Islet of Langerhans (tissue), 1 donor: ENCODE results near the gene B3GNT7.
"Not testable (repeated sequence)": the region's sequence is repeated elsewhere in the genome, so short reads cannot be mapped to it uniquely, and the experiment has no call there.

Experiments used
- FAIRE-seq: peaks from one replicate; lab custom pipeline; 2011; peaks lifted over from hg19 to GRCh38; lab: Jason Lieb, UNC

Gene B3GNT7

DNA sequence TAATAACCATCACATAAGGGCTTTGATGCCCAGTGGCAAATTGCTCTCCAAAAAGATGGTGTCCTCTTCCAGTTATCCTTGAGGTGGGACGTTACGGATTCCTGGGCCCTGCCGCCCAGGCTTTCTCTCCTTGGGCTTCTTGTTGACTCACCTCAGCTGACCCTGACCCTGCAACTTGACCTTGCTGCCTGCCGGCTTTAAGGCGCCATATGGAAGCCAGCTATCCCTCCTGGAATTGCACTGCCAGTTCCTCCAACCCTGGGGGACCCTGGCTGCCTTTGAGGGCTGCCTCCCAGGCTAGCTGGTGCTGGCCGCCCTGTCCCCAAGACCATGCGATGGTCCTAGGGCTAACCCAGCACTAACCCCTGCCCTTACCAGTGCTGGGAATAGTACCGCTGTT lies 28.3 kb upstream of the B3GNT7 start:
- no peak for FAIRE-seq

DNA sequence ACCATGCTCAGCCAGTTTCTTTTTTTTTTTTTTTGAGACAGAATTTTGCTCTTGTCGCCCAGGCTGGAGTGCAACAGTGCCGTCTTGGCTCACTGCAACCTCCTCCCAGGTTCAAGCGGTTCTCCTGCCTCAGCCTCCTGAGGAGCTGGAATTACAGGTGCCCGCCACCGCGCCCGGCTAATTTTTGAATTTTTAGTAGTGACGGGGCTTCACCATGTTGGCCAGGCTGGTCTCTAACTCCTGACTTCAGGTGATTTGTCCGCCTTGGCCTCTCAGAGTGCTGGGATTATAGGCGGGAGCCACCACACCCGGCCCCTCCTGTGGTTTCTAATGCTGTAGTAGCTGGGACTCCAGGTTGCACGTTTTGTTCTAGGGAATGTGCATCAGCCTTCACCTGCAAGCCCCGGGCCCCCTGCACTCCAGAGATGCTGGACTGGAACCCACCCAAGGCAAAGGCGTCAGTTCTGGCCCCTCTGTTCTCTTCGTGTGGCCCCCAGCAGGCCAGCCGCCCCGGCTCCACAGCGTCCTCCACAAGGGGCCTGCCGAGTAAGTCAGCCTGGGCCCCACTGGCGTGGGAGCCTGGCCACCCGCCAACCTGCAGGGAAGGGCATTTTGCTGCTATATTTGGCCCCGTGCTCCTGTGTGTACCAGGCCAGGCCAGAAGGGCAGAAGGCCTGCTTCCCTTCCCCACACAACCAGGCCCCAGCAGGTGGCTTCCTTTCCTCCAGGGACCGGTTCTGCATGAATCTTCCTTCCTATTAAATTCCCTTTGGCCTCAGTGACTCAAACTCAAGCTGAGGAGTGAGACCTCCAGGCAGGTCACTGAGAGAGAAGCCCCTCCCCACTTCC lies 25.7 kb upstream of the B3GNT7 start:
- no peak for FAIRE-seq

DNA sequence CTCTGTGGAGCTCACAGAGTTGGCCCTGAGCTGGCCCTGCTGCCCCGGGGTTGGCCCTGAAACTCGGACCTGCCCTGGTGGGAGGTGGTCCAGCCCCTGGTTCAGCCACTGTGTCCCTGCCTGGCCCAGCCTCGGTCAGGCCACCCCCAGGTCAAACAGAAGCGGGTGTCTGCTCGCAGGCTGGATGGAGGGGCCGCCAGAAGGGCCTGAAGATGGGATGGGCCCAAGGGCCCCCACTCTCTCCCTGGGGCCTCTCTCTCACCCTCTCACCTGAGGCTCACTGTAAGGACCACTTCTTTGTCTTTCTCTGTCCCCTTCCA lies 25.1 kb upstream of the B3GNT7 start:
- FAIRE-seq = no peak

DNA sequence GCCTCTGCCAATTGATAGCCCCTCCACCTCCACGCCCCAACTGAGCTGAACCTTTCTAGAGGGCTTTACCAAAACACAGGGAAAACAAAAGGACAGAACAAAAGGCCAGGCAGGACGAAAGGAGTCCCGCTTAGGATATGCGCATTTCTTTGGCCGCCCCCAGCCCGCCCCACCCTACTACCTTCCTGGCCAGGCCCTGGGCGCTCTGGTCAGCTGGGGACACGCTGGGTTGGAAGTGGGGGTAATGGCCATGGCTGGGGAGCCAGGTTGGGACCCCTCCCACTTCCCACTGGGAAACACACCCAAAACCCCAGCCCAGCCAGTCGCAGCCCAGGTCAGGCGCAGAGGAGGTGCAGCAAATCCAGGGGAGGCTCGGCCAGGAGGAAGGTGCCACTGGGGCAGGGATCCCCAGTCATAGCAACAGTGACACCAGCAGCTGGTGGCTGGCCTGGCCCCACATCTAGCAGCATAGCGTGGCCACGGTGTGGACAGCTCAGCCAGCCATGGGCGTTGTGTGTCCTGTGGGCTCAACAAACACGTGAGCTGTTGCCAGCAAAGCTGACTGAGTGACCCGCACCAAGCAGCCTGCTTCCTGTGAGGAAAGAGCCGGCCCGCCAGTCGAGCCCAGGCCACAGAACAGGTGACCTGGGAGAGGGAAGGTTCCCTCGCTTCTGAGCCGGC lies 24.6 kb upstream of the B3GNT7 start:
- FAIRE-seq = no peak

DNA sequence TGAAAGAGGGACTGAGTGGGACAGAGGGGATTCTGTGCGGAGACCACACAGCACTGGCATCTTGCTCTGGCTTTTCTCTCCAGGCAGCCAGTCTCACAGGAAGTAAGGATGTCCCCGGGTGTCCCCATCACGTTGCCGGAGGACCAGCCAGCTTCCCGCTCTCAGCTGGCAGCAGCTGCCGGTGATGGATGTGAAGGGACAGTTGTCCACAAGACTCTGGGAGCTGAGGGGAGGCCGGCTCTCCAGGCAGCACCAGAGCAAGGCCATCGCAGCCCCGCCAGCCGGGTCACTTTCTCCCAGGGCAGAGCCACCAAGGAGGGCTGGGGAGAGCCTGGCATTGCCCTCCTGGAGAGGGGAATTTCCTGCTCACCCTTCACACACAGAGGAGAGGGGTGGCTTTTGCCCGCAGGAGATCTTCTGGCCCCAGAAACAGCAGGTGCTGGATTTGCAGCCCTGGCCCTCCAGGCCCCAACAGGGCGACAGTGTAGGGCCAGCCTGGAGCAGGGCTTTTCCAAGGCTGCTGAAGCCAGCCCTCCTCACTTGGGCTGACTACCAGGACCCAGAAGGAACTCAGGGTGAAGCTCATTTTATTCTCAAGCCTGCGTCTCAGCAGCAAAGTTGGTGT lies 24.0 kb upstream of the B3GNT7 start:
- no peak for FAIRE-seq

- no peak for FAIRE-seq
These were observed 23.2 kb upstream of the B3GNT7 start for GRCh38 chr2:231372326-231372725.

- no peak for FAIRE-seq
These were observed 22.3 kb upstream of the B3GNT7 start for GRCh38 chr2:231373184-231373583.

DNA sequence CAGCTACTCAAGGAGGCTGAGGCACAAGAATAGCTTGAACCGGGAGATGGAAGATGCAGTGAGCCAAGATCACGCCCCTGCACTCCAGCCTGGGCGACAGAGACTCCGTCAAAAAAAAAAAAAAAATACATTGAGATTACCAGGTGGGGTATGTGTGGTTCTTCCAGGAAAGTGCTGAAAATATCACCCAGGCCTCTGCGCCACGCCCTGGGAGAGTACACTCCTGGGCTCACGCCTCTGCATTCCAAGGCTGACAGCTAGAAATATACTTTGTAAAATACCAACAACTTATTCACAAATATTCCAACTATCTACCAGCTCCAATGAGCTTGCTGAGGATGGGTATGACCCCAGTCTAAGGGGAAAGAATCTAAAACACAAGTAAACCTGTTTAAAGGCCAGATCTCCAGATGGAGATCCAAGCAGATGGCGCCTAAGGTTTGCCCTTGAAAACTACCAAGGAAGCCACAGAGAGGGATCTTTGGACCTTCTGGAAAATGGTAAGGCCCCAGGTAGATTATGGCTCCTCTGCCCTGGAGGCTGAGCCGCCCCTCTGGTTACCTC lies 21.6 kb upstream of the B3GNT7 start:
- FAIRE-seq = no peak

DNA sequence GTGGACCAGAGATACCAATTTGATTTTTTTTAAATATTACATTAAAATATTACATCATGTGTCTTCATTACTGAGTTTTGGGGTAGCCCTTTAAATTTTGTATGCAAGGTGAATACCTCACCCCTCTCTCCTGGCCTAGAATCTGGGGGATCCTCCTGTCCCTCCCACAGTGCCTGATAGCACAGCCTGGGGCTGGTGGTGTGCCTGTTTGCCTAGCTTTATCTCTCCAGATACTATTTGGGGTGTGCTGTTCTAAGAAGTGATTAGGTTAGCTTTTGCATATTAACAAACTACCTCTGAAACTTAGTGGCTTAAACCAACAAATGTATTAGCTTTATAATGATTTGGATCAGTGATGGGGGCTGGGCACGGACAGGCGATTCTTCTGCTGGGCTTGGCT lies 20.7 kb upstream of the B3GNT7 start:
- FAIRE-seq = no peak

GRCh38 chr2:231375994-231376615 lies 19.4 kb upstream of the B3GNT7 start:
- not testable (repeated sequence) for FAIRE-seq

- no peak for FAIRE-seq
These were observed 18.7 kb upstream of the B3GNT7 start for GRCh38 chr2:231376857-231377256.

GRCh38 chr2:231378026-231378722 lies 17.3 kb upstream of the B3GNT7 start:
- no peak for FAIRE-seq

- FAIRE-seq = no peak
These were observed 16.0 kb upstream of the B3GNT7 start for GRCh38 chr2:231379266-231380215.

GRCh38 chr2:231380307-231380706 lies 15.2 kb upstream of the B3GNT7 start:
- no peak for FAIRE-seq

DNA sequence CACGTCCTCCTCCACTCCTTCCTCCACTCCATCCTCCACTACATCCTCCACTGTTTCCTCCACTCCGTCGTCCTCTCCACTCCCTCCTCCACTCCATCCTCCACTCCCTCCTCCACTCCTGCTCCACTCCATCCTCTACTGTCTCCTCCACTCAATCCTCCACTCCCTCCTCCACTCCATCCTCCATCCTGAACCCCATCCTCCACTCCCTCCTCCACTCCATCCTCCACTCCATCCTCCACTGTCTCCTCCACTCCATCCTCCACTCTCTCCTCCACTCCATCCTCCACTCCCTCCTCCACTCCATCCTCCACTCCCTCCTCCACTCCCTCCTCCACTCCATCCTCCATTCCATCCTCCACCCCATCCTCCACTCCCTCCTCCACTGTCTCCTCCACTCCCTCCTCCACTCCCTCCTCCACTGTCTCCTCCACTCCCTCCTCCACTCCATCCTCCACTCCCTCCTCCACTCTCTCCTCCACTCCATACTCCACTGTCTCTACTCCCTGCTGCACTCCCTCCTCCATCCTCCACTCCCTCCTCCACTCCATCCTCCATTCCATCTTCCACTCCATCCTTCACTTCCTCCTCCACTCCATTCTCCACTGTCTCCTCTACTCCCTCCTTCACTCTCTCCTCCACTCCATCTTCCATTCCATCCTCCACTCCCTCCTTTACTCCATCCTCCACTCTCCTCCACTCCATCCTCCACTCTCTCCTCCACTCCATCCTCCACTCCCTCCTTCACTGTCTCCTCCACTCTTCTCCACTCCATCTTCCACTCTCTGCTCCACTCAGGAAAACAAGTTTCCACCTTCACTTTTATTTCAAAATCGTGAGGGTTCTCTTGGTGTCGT lies 14.3 kb upstream of the B3GNT7 start:
- no peak for FAIRE-seq

- FAIRE-seq = no peak
These were observed 13.4 kb upstream of the B3GNT7 start for GRCh38 chr2:231382116-231382515.

- FAIRE-seq = no peak
These were observed 11.9 kb upstream of the B3GNT7 start for GRCh38 chr2:231383416-231384108.

DNA sequence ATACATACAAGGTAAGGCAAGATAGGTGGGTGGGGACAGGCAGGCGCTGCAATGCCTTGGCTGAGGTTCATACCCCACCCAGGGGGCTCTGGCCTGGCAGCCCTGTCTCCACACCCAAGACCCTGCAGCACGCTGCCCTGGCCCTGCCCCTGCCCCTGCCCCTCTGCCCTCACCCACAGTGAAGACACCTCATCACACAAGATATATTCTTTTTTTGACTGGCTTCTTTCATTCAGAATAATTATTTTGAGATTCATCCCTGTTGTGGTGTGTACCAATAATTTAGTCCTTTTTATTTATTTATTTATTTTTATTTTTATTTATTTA lies 11.4 kb upstream of the B3GNT7 start:
- no peak for FAIRE-seq

- FAIRE-seq = no peak
These were observed 10.5 kb upstream of the B3GNT7 start for GRCh38 chr2:231384970-231385369.
